CD14-positive monocyte (primary cell): Measurements from ENCODE around the gene URM1. TPM values are rescaled to one million over a fixed set of nuclear protein-coding genes. Genes with fewer than 3 reads are reported as not detected.
"Not testable (repeated sequence)": the region's sequence is repeated elsewhere in the genome, so short reads cannot be mapped to it uniquely, and the experiment has no call there.

Experiments used
- DNase-seq, 3 donors: peaks; one replicate each; pipeline ENCODE4 v3.0.0-alpha.2; 2011 to 2022
- H2AFZ ChIP-seq: 2 replicates; pipeline ENCODE4 v1.6.0; 2012; ENCODE audit warnings: mild to moderate bottlenecking, low read depth, low read length, inconsistent platforms; ENCODE audit not compliant: insufficient read depth, poor library complexity, severe bottlenecking
- H3K27ac ChIP-seq, 2 donors: 1 replicate in 1 of 2; 2 replicates in 1 of 2; pipeline ENCODE4 v1.5.1; 2012 to 2013; ENCODE audit warnings: low read length in 2 of 2, control low read depth in 1 of 2, inconsistent platforms in 1 of 2, low read depth in 1 of 2, mild to moderate bottlenecking in 1 of 2
- H3K27me3 ChIP-seq, 2 donors: one replicate each; pipeline versions ENCODE4 v1.6.0 to v1.6.1; 2011 to 2013; ENCODE audit warnings: low read length in 2 of 2; ENCODE audit not compliant: control insufficient read depth in 2 of 2, insufficient read depth in 2 of 2
- H3K36me3 ChIP-seq, 2 donors: replicated peaks in 1 of 2; 1 replicate in 1 of 2; 2 replicates in 1 of 2; pipeline versions ENCODE4 v1.5.1 to v1.6.1; 2012 to 2013; ENCODE audit warnings: low read length in 2 of 2, control low read depth in 1 of 2, inconsistent platforms in 1 of 2, mild to moderate bottlenecking in 1 of 2; ENCODE audit not compliant: insufficient read depth in 2 of 2, control insufficient read depth in 1 of 2
- H3K4me1 ChIP-seq, 2 donors: 1 replicate in 1 of 2; 2 replicates in 1 of 2; pipeline versions ENCODE4 v1.5.1 to v1.6.1; 2012 to 2013; ENCODE audit warnings: low read length in 2 of 2, control low read depth in 1 of 2, inconsistent platforms in 1 of 2, mild to moderate bottlenecking in 1 of 2, moderate library complexity in 1 of 2; ENCODE audit not compliant: insufficient read depth in 2 of 2, control insufficient read depth in 1 of 2
- H3K4me2 ChIP-seq: replicated peaks from 2 replicates; pipeline ENCODE3; 2012; ENCODE audit warnings: low read length, moderate library complexity, mild to moderate bottlenecking; ENCODE audit not compliant: poor library complexity, severe bottlenecking; ENCODE audit errors: extremely low read depth
- H3K4me3 ChIP-seq, 3 experiments: fragments of 200-600 bp in 1 of 3; sonication (generic) in 1 of 3; replicated peaks in 1 of 3; 1 replicate in 2 of 3; 2 replicates in 1 of 3; pipeline ENCODE4 v1.5.1; 2011 to 2013; ENCODE audit warnings: low read length in 3 of 3, mild to moderate bottlenecking in 3 of 3, control low read depth in 2 of 3, low read depth in 2 of 3, inconsistent platforms in 1 of 3, moderate library complexity in 1 of 3
- H3K79me2 ChIP-seq: 2 replicates; pipeline ENCODE4 v1.6.0; 2012; ENCODE audit warnings: mild to moderate bottlenecking, control low read depth, inconsistent platforms, low read length, moderate library complexity; ENCODE audit not compliant: insufficient read depth
- H3K9ac ChIP-seq: 2 replicates; pipeline ENCODE4 v1.6.0; 2017; ENCODE audit warnings: low read length, mild to moderate bottlenecking; ENCODE audit not compliant: insufficient read depth, poor library complexity, severe bottlenecking
- H3K9me3 ChIP-seq, 2 donors: replicated peaks in 1 of 2; 1 replicate in 1 of 2; 2 replicates in 1 of 2; pipeline versions ENCODE4 v1.5.1 to v1.6.1; 2012 to 2013; ENCODE audit warnings: low read length in 2 of 2, control low read depth in 1 of 2; ENCODE audit not compliant: control insufficient read depth in 1 of 2, insufficient read depth in 1 of 2
- H4K20me1 ChIP-seq: 2 replicates; pipeline ENCODE4 v1.6.0; 2012; ENCODE audit warnings: mild to moderate bottlenecking, low read length, control low read depth, moderate library complexity; ENCODE audit not compliant: insufficient read depth
- H3K27ac Mint-ChIP-seq, 7 donors: one replicate each; pipeline ENCODE4 v1.8.0; 2020; ENCODE audit warnings: mild to moderate bottlenecking in 7 of 7, mixed read lengths in 7 of 7, moderate library complexity in 6 of 7, inconsistent platforms in 2 of 7
- H3K27me3 Mint-ChIP-seq, 3 donors: one replicate each; pipeline ENCODE4 v1.8.0; 2021 to 2022; ENCODE audit warnings: low read depth in 3 of 3, mild to moderate bottlenecking in 3 of 3, mixed read lengths in 3 of 3, moderate library complexity in 3 of 3, inconsistent platforms in 1 of 3
- H3K36me3 Mint-ChIP-seq, 2 donors: one replicate each; pipeline ENCODE4 v1.8.0; 2020; ENCODE audit warnings: mixed read lengths in 2 of 2, inconsistent platforms in 1 of 2, mild to moderate bottlenecking in 1 of 2
- H3K4me1 Mint-ChIP-seq: one replicate; pipeline ENCODE4 v1.8.0; 2020; ENCODE audit warnings: mild to moderate bottlenecking, mixed read lengths
- H3K4me3 Mint-ChIP-seq, 2 donors: one replicate each; pipeline ENCODE4 v1.8.0; 2020; ENCODE audit warnings: mild to moderate bottlenecking in 2 of 2, mixed read lengths in 2 of 2, moderate library complexity in 1 of 2
- H3K9me3 Mint-ChIP-seq, 7 donors: one replicate each; pipeline ENCODE4 v1.8.0; 2020 to 2022; ENCODE audit warnings: mixed read lengths in 7 of 7, mild to moderate bottlenecking in 6 of 7, moderate library complexity in 6 of 7, inconsistent platforms in 2 of 7
- WGBS: methylation state at CpG from one replicate; pipeline ENCODE4 v1.1.5; 2013; ENCODE audit warnings: missing lambda C conversion rate; ENCODE audit not compliant: insufficient coverage; 5-methylcytosine and 5-hydroxymethylcytosine counted together
- intact Hi-C, 2 donors: fragments of 100-400 bp; cut with micrococcal nuclease; formaldehyde crosslinking; loops; one replicate each; pipeline versions ENCODE4 v1.15.0 to v1.15.1; 2023
- polyA plus RNA-seq, 3 donors: library from polyadenylated mRNA; depleted of rRNA in 1 of 3; unstranded in 2 of 3; stranded (reverse) in 1 of 3; fragments of 300-500 nt in 2 of 3; fragments of >200 nt in 1 of 3; fragmentation: Illumina TruSeq in 2 of 3; gene quantifications; 1 replicate in 2 of 3; 2 replicates in 1 of 3; pipeline ENCODE4 v1.2.3, GENCODE V29; 2012 to 2021
- TF ChIP-seq, protein P1 (sequence below): fragments of 200-600 bp; IDR thresholded peaks from one replicate; pipeline ENCODE4 v1.8.0; 2022; ENCODE audit warnings: antibody characterized with exemption, mild to moderate bottlenecking

Gene URM1
- polyA plus RNA-seq, 3 donors: 37.5 to 39.7 (median 38.3) TPM

DNA sequence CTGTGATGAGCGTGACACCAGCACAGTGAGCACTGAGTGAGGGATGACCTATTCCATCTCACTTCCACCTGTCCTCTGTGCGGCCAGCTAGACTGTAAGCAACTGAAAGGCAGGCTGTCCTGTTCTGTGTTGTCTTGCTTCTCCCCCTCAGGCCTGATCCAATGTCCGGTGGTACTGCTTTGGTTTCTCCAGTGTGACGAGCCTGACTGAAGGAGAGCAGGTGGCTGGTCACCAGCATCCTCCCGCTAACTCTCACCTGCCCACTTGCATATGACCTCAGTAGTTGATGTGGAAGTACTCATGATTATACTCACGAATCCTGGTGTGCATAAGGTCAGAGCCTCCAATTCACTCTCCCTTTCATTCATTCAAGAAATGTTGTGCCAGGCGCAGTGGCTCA, 33.2 kb upstream of the URM1 start:
- peaks cover 0 to 4% of the 10 kb centered on the region in 2 donors for H3K36me3 ChIP-seq
- H3K79me2 ChIP-seq: no peaks in the 10 kb centered on the region
- DNase-seq: no peak
- Mint-ChIP-seq H3K4me3 (no peak overlapping the region), H3K9me3 (no peaks in the 10 kb centered on the region), H3K27ac (no peak overlapping the region), H3K4me1 (peaks cover 13% of the 10 kb centered on the region), H3K36me3 (peaks cover 11 to 20% of the 10 kb centered on the region in 2 donors), H3K27me3 (peaks cover 0 to 4% (median 0%) of the 10 kb centered on the region in 3 donors)
- H3K9ac ChIP-seq: no peak overlapping the region
- TF ChIP-seq, protein P1, sequence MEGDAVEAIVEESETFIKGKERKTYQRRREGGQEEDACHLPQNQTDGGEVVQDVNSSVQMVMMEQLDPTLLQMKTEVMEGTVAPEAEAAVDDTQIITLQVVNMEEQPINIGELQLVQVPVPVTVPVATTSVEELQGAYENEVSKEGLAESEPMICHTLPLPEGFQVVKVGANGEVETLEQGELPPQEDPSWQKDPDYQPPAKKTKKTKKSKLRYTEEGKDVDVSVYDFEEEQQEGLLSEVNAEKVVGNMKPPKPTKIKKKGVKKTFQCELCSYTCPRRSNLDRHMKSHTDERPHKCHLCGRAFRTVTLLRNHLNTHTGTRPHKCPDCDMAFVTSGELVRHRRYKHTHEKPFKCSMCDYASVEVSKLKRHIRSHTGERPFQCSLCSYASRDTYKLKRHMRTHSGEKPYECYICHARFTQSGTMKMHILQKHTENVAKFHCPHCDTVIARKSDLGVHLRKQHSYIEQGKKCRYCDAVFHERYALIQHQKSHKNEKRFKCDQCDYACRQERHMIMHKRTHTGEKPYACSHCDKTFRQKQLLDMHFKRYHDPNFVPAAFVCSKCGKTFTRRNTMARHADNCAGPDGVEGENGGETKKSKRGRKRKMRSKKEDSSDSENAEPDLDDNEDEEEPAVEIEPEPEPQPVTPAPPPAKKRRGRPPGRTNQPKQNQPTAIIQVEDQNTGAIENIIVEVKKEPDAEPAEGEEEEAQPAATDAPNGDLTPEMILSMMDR: no peak
- no peak overlapping the region for H2AFZ ChIP-seq
- no peak overlapping the region for H3K4me2 ChIP-seq
- H3K4me1 ChIP-seq: peaks cover 12 to 15% of the 10 kb centered on the region in 2 donors
- WGBS: 91% methylated on average over 3 of the region's 7 CpGs
- no peak overlapping the region for H3K27ac ChIP-seq
- intact Hi-C loops: no loop called here
- no peaks in the 10 kb centered on the region for H3K9me3 ChIP-seq
- no peaks in the 10 kb centered on the region for H4K20me1 ChIP-seq
- no peak overlapping the region for H3K4me3 ChIP-seq
- no peaks in the 10 kb centered on the region for H3K27me3 ChIP-seq

DNA sequence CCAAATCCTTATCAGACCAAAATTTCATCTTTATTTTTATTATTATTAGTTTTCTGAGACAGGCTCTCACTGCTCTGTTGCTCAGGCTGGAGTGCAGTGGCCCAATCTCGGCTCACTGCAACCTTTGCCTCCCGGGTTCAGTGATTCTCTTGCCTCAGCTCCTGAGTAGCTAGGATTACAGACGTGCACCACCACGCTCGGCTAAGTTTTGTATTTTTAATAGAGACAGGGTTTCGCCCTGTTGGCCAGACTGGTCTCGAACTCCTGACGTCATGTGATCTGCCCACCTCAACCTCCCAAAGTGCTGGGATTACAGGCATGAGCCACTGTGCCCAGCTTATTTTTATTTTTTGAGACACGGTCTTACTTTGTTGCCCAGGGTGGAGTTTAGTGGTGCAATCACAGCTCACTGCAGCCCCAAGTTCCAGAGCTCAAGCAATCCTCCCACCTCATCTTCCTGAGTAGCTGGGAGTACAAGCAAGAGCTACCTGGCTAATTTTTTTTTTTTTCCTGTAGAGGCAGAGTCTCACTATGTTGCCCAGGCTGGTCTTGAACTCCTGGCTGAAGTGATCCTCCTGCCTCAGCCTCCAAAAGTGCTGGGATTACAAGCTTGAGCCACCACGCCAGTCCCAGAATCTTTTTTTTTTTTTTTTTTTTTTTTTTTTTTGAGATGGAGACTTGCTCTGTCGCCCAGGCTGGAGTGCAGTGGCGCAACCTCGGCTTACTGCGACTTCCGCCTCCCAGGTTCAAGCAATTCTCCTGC, 32.1 kb upstream of the URM1 start:
- H4K20me1 ChIP-seq, H3K79me2 ChIP-seq, H3K9me3 Mint-ChIP-seq, H3K4me3 Mint-ChIP-seq, DNase-seq, H3K9ac ChIP-seq, H3K9me3 ChIP-seq, intact Hi-C loops, H3K27me3 Mint-ChIP-seq, H3K27me3 ChIP-seq, H3K27ac ChIP-seq, H3K4me2 ChIP-seq, H3K4me3 ChIP-seq: not testable (repeated sequence)
- Histone ChIP-seq H3K36me3 (peaks cover 0 to 15% of the 10 kb centered on the region in 2 donors), H3K4me1 (peaks cover 12 to 15% of the 10 kb centered on the region in 2 donors), H2AFZ (peak overlapping the region; percentile 92)
- WGBS: 89% methylated on average over 8 of the region's 15 CpGs
- peaks cover 14 to 20% of the 10 kb centered on the region in 2 donors for H3K36me3 Mint-ChIP-seq
- peaks cover 13% of the 10 kb centered on the region for H3K4me1 Mint-ChIP-seq
- H3K27ac Mint-ChIP-seq: peak overlapping the region in 1 of 7 donors; percentile 52
